PC-9 (cell line): ENCODE results near the gene HDHD5. TPM values are rescaled to one million over a fixed set of nuclear protein-coding genes. Genes with fewer than 3 reads are reported as not detected.

Experiments
- BruUV-seq: library from RNA; stranded (reverse); fragments of 400-500 nt; replicated peaks from 2 replicates; lab custom pipeline; 2021; lab: Mats Ljungman, UMichigan
- CTCF ChIA-PET: fragments of 300-600 bp; sonication (Branson Sonifier 250); formaldehyde crosslinking; loops from one replicate; lab custom pipeline; 2022; ENCODE audit warnings: antibody characterized with exemption; lab: Charles Lee
- POLR2A ChIA-PET: fragments of 300-600 bp; sonication (Branson Sonifier 250); formaldehyde crosslinking; loops from one replicate; lab custom pipeline; 2022; ENCODE audit warnings: antibody characterized with exemption; ENCODE audit not compliant: unreplicated experiment; lab: Charles Lee
- DNase-seq, 2 experiments: peaks; one replicate each; pipeline versions ENCODE4 v3.0.0 to v3.0.0-alpha.2; 2015 to 2022; ENCODE audit warnings: mixed read lengths in 1 of 2
- H2AFZ ChIP-seq: fragments of 200-600 bp; sonication (generic); 2 replicates; pipeline ENCODE4 v1.8.1; 2017; ENCODE audit warnings: antibody characterized with exemption
- H3F3A ChIP-seq: fragments of 200-600 bp; sonication (generic); 2 replicates; pipeline ENCODE4 v1.8.1; 2017; ENCODE audit warnings: antibody characterized with exemption, mild to moderate bottlenecking, low read depth; ENCODE audit not compliant: insufficient read depth
- H3K27ac ChIP-seq: fragments of 200-600 bp; sonication (generic); 2 replicates; pipeline ENCODE4 v1.6.1; 2016; ENCODE audit warnings: mixed run types
- H3K27me3 ChIP-seq: fragments of 200-600 bp; sonication (generic); 2 replicates; pipeline ENCODE4 v1.6.1; 2016; ENCODE audit warnings: low read depth, mixed run types; ENCODE audit not compliant: insufficient read depth
- H3K36me3 ChIP-seq: fragments of 200-600 bp; sonication (generic); 2 replicates; pipeline ENCODE4 v1.6.1; 2016; ENCODE audit warnings: low read depth, mixed run types
- H3K4me1 ChIP-seq: fragments of 200-600 bp; sonication (generic); replicated peaks from 2 replicates; pipeline ENCODE4 v1.6.1; 2016; ENCODE audit warnings: mixed run types; ENCODE audit not compliant: insufficient read depth
- H3K4me2 ChIP-seq: fragments of 200-600 bp; sonication (generic); 2 replicates; pipeline ENCODE4 v1.6.1; 2017; ENCODE audit warnings: mixed run types
- H3K4me3 ChIP-seq: fragments of 200-600 bp; sonication (generic); 2 replicates; pipeline ENCODE4 v1.6.1; 2016; ENCODE audit warnings: mixed run types
- H3K79me2 ChIP-seq: fragments of 200-600 bp; sonication (generic); 2 replicates; pipeline ENCODE4 v1.6.1; 2017; ENCODE audit warnings: low read depth, mixed run types
- H3K9me2 ChIP-seq: fragments of 200-600 bp; sonication (generic); 2 replicates; pipeline ENCODE4 v1.8.1; 2017; ENCODE audit warnings: mild to moderate bottlenecking; ENCODE audit not compliant: insufficient read depth
- H3K9me3 ChIP-seq: fragments of 200-600 bp; sonication (generic); 2 replicates; pipeline ENCODE4 v1.8.1; 2016; ENCODE audit warnings: low read depth; ENCODE audit not compliant: insufficient read depth
- H4K20me1 ChIP-seq: fragments of 200-600 bp; sonication (generic); 2 replicates; pipeline ENCODE4 v1.8.1; 2017; ENCODE audit not compliant: insufficient read depth
- CTCF ChIP-seq: fragments of 200-600 bp; sonication (generic); conservative IDR thresholded peaks from 2 replicates; pipeline ENCODE4 v1.6.1; 2017; ENCODE audit warnings: mixed run types, antibody characterized with exemption, mild to moderate bottlenecking, moderate library complexity
- EZH2 ChIP-seq: fragments of 200-600 bp; sonication (generic); IDR thresholded peaks from 2 replicates; pipeline ENCODE4 v1.8.0; 2017; ENCODE audit warnings: antibody characterized with exemption, low read depth
- intact Hi-C: fragments of 100-400 bp; cut with micrococcal nuclease; formaldehyde crosslinking; loops from one replicate; pipeline ENCODE4 v1.10.0; 2022; ENCODE audit not compliant: unreplicated experiment
- total RNA-seq: library from RNA; stranded (reverse); gene quantifications from 2 replicates; pipeline ENCODE4 v1.2.3, GENCODE V29; 2021

Gene HDHD5
- total RNA-seq, 1 experiment from 2014 or later = 26.5 TPM

GRCh38 chr22:17105143-17106129 lies 53.6 kb downstream of the HDHD5 start:
- TF ChIP-seq CTCF (no peak), EZH2 (no peak)
- Histone ChIP-seq H3K4me3 (no peak overlapping the region), H3K9me2 (no peaks in the 10 kb centered on the region), H3K79me2 (no peaks in the 10 kb centered on the region), H4K20me1 (no peaks in the 10 kb centered on the region), H3K27me3 (no peaks in the 10 kb centered on the region), H3K9me3 (no peaks in the 10 kb centered on the region), H2AFZ (no peak overlapping the region), H3K36me3 (no peaks in the 10 kb centered on the region), H3K4me1 (no peaks in the 10 kb centered on the region), H3F3A (no peaks in the 10 kb centered on the region), H3K4me2 (no peak overlapping the region), H3K27ac (no peak overlapping the region)
- no peak for DNase-seq
- BruUV-seq = no TSS peak
- intact Hi-C loops = no loop called here
- ChIA-PET POLR2A (no interaction called here), CTCF (no interaction called here)

- TF ChIP-seq CTCF (no peak), EZH2 (no peak)
- Histone ChIP-seq H3K79me2 (no peaks in the 10 kb centered on the region), H3K27ac (no peak overlapping the region), H3F3A (no peaks in the 10 kb centered on the region), H3K36me3 (no peaks in the 10 kb centered on the region), H3K9me3 (no peaks in the 10 kb centered on the region), H3K27me3 (no peaks in the 10 kb centered on the region), H3K4me1 (no peaks in the 10 kb centered on the region), H3K4me3 (no peak overlapping the region), H4K20me1 (no peaks in the 10 kb centered on the region), H2AFZ (no peak overlapping the region), H3K4me2 (no peak overlapping the region), H3K9me2 (no peaks in the 10 kb centered on the region)
- CTCF ChIA-PET = no interaction called here
- no TSS peak for BruUV-seq
- POLR2A ChIA-PET = no interaction called here
- DNase-seq = no peak
- intact Hi-C loops = no loop called here
Observed at GRCh38 chr22:17104336-17104935, 54.6 kb downstream of the HDHD5 start.

GRCh38 chr22:17103351-17103750 lies 55.7 kb downstream of the HDHD5 start:
- intact Hi-C loops = no loop called here
- no TSS peak for BruUV-seq
- no peak overlapping the region for H2AFZ ChIP-seq
- H3F3A ChIP-seq = no peaks in the 10 kb centered on the region
- H4K20me1 ChIP-seq = no peaks in the 10 kb centered on the region
- H3K9me2 ChIP-seq = no peaks in the 10 kb centered on the region
- CTCF ChIA-PET = no interaction called here
- H3K27ac ChIP-seq = no peak overlapping the region
- H3K9me3 ChIP-seq = no peaks in the 10 kb centered on the region
- DNase-seq = no peak
- no peak overlapping the region for H3K4me2 ChIP-seq
- H3K4me1 ChIP-seq = no peaks in the 10 kb centered on the region
- POLR2A ChIA-PET = no interaction called here
- H3K4me3 ChIP-seq = no peak overlapping the region
- no peaks in the 10 kb centered on the region for H3K79me2 ChIP-seq
- no peaks in the 10 kb centered on the region for H3K36me3 ChIP-seq
- TF ChIP-seq CTCF = no peak
- TF ChIP-seq EZH2 = no peak
- H3K27me3 ChIP-seq = no peaks in the 10 kb centered on the region
